Measurements from ENCODE around the gene PELI1. TPM values are rescaled to one million over a fixed set of nuclear protein-coding genes. Genes with fewer than 3 reads are reported as not detected.

PELI1 gene, protein sequence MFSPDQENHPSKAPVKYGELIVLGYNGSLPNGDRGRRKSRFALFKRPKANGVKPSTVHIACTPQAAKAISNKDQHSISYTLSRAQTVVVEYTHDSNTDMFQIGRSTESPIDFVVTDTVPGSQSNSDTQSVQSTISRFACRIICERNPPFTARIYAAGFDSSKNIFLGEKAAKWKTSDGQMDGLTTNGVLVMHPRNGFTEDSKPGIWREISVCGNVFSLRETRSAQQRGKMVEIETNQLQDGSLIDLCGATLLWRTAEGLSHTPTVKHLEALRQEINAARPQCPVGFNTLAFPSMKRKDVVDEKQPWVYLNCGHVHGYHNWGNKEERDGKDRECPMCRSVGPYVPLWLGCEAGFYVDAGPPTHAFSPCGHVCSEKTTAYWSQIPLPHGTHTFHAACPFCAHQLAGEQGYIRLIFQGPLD
- 34.1 TPM for total RNA-seq
- long read RNA-seq, transcript PELI1-201 (7 exons, 3,750 nt), result major isoform, 23 of 32 reads
- long read RNA-seq, partial matches to known transcripts, result 3 of 32 reads
- long read RNA-seq, other reads (novel, unspliced or antisense), result 6 of 32 reads

DNA sequence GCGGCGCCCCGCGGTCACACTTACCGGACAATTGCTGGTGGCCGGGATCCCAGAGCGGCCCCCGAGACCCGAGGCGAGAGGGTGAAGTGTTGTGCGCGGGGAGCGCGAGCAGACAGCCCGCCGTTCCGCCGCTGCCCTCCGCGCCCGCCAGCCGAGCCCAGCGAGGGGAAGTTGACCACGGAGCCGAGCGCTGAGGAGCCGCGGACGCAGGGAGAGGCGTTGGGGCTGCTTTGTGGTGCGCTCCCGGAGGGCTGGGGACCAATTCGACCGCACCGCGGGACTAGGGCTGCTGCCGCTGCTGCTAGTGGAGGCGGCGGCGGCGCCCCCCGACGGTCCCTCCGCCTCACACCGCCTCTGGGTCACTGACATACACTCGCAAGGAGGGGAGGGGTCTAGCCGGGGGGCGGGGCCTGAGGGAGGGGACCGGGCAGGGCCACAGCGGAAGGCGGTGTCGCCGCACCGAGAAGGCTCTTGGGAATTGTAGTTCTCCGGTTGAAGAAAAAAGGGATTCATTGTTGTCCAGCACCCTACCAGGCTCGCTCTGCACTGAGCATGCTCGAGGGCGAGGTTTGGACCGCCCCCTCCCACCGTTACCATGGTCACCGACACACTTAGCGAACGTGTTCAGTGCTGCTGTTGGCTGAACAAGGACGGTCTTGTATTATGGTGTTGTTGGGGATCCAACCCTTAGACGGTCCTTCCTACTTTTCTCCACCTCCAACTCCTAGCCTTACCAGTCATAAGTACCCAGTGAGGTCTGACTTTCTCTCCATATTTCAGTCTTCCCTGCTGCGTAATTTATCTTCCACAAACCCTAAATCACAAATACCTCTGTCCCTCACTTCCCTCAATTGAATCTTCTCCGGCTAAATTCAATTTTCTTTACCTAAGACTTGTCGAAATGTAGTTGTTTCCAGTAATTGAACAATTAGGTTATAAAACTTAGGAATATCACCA is at the start of gene PELI1:
Gene PELI1, minus strand, starts transcription at position 364 of the 957 bp plus-strand sequence. CDS start 36,110 bp downstream, outside the sequence.
- H3K4me1 ChIP-seq, result peaks cover 28% of the 10 kb centered on the region
- TF ChIP-seq, protein P1, sequence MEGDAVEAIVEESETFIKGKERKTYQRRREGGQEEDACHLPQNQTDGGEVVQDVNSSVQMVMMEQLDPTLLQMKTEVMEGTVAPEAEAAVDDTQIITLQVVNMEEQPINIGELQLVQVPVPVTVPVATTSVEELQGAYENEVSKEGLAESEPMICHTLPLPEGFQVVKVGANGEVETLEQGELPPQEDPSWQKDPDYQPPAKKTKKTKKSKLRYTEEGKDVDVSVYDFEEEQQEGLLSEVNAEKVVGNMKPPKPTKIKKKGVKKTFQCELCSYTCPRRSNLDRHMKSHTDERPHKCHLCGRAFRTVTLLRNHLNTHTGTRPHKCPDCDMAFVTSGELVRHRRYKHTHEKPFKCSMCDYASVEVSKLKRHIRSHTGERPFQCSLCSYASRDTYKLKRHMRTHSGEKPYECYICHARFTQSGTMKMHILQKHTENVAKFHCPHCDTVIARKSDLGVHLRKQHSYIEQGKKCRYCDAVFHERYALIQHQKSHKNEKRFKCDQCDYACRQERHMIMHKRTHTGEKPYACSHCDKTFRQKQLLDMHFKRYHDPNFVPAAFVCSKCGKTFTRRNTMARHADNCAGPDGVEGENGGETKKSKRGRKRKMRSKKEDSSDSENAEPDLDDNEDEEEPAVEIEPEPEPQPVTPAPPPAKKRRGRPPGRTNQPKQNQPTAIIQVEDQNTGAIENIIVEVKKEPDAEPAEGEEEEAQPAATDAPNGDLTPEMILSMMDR (IDR thresholded peaks at IDR 0.05), result peak; percentile 32
- DNase-seq, result peak; percentile 95
- H3K27me3 ChIP-seq (ENCODE audit: low read depth), result no peaks in the 10 kb centered on the region
- no peaks in the 10 kb centered on the region for H3K9me3 ChIP-seq
- H3K4me3 ChIP-seq, result peak within 1 kb of the TSS; percentile 85
- intact Hi-C loops (cut with DNase I), result no loop called here
- peak; percentile 98 to 99 for ATAC-seq
- peak within 1 kb of the TSS; percentile 99 for H3K27ac ChIP-seq
- H3K36me3 ChIP-seq, result no peaks in the 10 kb centered on the region

DNA sequence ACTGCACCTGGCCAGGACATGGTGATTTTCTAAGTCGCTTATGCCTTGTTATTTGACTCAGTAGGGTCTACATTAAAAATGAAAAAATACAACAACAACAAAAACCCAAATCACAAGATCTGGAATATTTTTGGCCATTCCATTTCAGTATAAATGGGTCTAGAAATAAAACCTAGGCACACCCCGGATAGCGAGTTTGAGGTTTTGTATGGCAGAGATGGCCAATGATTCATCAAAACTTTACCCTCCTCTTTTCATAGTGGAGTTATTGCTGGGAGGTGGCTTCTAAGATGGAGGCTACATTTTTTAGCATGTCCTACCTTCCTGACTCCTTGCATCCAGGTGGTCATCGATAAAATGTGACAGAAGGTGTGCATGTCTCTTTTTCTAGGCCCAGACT is 49.3 kb upstream of the PELI1 start:
- no peak overlapping the region for H3K4me3 ChIP-seq
- no peak overlapping the region for H3K27ac ChIP-seq
- ATAC-seq, result no peak

DNA sequence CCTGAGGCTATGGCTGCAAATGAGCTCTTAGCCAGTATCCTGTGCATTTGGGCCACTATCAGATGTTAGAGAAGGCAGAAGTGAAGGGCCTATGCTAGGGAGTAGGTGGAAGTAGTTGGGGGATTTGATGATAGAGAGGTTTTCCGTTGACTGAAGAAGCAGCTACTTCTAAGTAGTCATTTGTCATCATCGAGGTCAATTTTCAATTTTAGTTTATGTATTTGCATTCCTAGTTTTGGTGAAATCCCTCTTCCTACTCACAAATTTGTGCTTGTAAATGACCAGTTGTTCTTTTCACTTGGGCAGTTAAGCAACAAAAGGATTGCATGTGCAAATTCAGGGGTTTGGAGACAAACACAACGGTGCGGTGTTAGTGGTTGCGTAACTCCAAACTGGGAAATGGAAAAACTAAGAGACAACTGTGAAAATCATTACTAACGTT is 48.5 kb upstream of the PELI1 start:
- peak; percentile 60 for ATAC-seq
- intact Hi-C loops (cut with DNase I), result no loop called here
- TF ChIP-seq, protein P1 (IDR thresholded peaks at IDR 0.05), result no peak
- Histone ChIP-seq H3K4me3 (no peak overlapping the region), H3K27me3 (ENCODE audit: low read depth) (no peaks in the 10 kb centered on the region), H3K27ac (peak overlapping the region; percentile 63), H3K9me3 (no peaks in the 10 kb centered on the region), H3K4me1 (peaks cover 3% of the 10 kb centered on the region), H3K36me3 (no peaks in the 10 kb centered on the region)
- DNase-seq, result no peak

More for the DNA sequence above, 49.3 kb upstream of the PELI1 start:
- H3K27me3 ChIP-seq (ENCODE audit: low read depth), result no peaks in the 10 kb centered on the region
- no peaks in the 10 kb centered on the region for H3K9me3 ChIP-seq
- no peak for DNase-seq
- intact Hi-C loops (cut with DNase I), result no loop called here
- no peaks in the 10 kb centered on the region for H3K4me1 ChIP-seq
- H3K36me3 ChIP-seq, result no peaks in the 10 kb centered on the region
- TF ChIP-seq, protein P1 (IDR thresholded peaks at IDR 0.05), result no peak

DNA sequence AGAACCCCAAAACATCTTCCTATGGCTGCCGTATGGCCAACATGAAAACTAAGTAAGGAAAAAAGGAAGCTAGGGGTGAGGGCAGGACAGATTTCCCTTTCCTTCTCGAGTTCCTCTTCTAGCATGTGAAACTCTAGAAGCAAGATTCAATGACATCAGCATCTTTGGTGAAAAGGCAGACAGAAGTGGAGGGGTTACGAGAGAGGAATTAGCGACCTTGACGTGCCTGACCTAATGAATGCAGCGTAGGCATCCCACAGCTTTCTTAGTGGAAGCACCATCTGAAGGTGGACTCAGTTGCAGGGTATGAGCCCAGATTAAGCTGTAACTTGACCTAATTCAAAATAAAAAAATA is 47.9 kb upstream of the PELI1 start:
- H3K27ac ChIP-seq, result peak overlapping the region; percentile 63
- intact Hi-C loops (cut with DNase I), result no loop called here
- no peak for DNase-seq

DNA sequence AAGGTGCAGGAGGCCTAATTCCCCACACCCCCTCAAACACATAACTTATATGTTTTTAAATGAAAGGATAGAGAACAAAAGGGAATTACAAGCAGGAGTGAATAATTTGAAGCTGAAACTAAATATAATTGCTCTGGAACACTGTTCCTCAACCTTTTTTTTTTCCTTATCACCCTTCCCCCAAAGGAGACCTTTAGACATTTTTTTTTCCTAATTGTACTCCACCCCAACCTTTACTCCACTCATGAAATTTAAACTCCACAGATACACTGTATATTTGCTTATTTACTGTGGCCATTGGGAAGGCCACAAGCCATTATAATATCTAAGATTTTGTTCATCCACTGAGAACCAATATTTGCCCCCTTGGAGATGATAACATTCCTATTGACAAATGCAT is 45.4 kb upstream of the PELI1 start:
- DNase-seq, result no peak
- no peak for ATAC-seq
- Histone ChIP-seq H3K27me3 (ENCODE audit: low read depth) (no peaks in the 10 kb centered on the region), H3K9me3 (no peaks in the 10 kb centered on the region), H3K4me1 (peaks cover 21% of the 10 kb centered on the region), H3K27ac (no peak overlapping the region), H3K36me3 (no peaks in the 10 kb centered on the region), H3K4me3 (no peak overlapping the region)
- intact Hi-C loops (cut with DNase I), result no loop called here
- TF ChIP-seq, protein P1 (IDR thresholded peaks at IDR 0.05), result no peak

More for the DNA sequence above, 47.9 kb upstream of the PELI1 start:
- H3K9me3 ChIP-seq, result no peaks in the 10 kb centered on the region
- H3K27me3 ChIP-seq (ENCODE audit: low read depth), result no peaks in the 10 kb centered on the region
- TF ChIP-seq, protein P1 (IDR thresholded peaks at IDR 0.05), result no peak
- peak; percentile 71 to 79 for ATAC-seq
- no peak overlapping the region for H3K4me3 ChIP-seq
- H3K4me1 ChIP-seq, result peaks cover 8% of the 10 kb centered on the region
- no peaks in the 10 kb centered on the region for H3K36me3 ChIP-seq
